Muscle of arm (tissue), 12 donors: ENCODE data around the gene XRCC4. TPM values are rescaled to one million over a fixed set of nuclear protein-coding genes. Genes with fewer than 3 reads are reported as not detected.
A peak's percentile ranks its signal among the peaks of the same experiment; 100 is the strongest.
"Not testable (repeated sequence)": the region's sequence is repeated elsewhere in the genome, so short reads cannot be mapped to it uniquely, and the experiment has no call there.

ENCODE experiments used
- DNase-seq: peaks from one replicate; pipeline ENCODE4 v3.0.0-alpha.2; 2013
- polyA plus RNA-seq, 12 donors: library from polyadenylated mRNA; unstranded; fragments of 120-200 nt; gene quantifications; one replicate each; pipeline ENCODE4 v1.2.1, GENCODE V29; 2013; ENCODE audit not compliant: insufficient read length in 12 of 12

The XRCC4 gene
- polyA plus RNA-seq, 12 donors: 5.0 to 9.3 (median 6.8) TPM; not detected in 2

- DNase-seq: no peak
Measured at GRCh38 chr5:83173826-83174225, 96.5 kb downstream of the XRCC4 start.

DNA sequence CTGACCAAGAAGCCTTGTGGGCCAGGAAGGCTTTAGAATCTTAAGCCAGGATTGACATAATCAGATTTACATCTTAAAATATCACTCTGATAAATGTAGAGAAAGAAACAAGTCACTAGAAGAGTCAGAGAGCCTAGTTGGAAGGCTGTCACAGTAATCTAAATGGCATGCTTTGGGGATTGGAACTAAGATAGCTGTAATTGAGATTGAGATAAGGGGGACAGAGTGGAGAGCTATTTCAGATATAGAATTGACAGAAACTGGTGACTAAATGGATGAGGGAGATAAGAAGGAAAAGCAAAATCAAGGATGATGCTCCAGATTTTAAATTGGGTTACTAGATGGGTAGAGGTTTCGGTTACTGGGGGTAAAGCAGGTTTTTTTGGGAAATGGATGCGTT, 100.5 kb downstream of the XRCC4 start:
- no peak for DNase-seq

DNA sequence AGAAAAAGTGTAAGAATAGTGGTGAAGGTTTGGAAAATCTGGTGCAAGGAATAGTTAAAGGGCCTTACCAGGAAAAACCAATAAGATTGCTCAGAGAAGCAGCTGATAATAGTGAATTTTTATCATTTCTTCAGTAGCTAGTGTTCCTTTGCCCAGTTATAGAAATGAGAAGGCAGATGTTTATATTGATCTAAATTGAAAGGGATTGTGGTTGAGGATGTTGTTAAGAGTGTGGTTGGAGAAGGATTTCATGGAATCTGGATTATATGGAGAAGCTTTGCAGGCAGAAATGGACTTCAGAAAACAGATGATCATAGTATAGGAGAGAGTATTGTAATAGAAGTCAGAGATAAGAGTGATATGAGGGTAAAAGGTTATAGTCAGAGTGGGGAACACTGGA, 102.6 kb downstream of the XRCC4 start:
- no peak for DNase-seq

- DNase-seq: no peak
Measured at GRCh38 chr5:83184534-83184933, 107.2 kb downstream of the XRCC4 start.

- DNase-seq: no peak
Measured at GRCh38 chr5:83192947-83193346, 115.6 kb downstream of the XRCC4 start.

- no peak for DNase-seq
Measured at GRCh38 chr5:83197326-83197967, 120.1 kb downstream of the XRCC4 start.

GRCh38 chr5:83199126-83199525, 121.8 kb downstream of the XRCC4 start:
- DNase-seq: no peak

GRCh38 chr5:83204651-83205050, 127.3 kb downstream of the XRCC4 start:
- DNase-seq: no peak

DNA sequence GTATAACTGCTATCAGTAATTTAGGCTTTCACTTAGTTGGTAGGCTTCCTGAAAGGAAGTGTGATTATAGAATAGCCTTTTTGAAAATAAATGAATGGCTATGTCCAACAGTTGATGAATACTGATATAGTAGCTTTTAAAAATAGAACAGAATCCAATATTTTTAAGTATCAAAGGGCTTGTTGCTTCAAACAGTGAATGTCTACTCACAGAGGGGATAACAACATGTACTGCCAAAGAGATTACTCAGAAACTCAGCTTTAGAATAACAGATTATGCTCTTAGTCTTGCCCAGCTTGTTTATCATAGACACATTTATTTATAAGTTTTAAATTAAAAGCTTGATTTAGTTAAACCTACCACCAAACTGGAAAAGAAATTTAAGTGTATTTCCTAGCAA, 132.6 kb downstream of the XRCC4 start:
- DNase-seq: no peak

DNA sequence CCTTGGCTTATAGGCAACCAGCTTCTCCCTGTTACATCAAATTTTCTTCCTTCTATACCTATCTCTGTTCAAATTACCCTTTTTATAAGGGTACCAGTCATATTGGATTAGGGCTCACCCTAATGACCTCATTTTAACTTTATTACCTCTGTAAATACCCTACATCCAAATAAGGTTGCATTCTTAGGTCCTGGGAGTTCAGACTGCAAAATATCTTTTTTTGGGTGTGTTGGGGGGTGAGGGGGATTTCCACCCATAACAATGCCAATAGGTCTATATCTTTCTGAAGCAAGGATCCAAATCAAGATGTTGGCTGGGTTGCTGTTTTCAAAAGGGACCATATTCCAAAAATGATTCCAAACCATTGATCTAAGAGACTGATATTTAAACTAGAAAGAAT, 141.7 kb downstream of the XRCC4 start:
- DNase-seq: no peak

- no peak for DNase-seq
Measured at GRCh38 chr5:83219495-83219894, 142.1 kb downstream of the XRCC4 start.

GRCh38 chr5:83220331-83220730, 143.0 kb downstream of the XRCC4 start:
- DNase-seq: no peak

DNA sequence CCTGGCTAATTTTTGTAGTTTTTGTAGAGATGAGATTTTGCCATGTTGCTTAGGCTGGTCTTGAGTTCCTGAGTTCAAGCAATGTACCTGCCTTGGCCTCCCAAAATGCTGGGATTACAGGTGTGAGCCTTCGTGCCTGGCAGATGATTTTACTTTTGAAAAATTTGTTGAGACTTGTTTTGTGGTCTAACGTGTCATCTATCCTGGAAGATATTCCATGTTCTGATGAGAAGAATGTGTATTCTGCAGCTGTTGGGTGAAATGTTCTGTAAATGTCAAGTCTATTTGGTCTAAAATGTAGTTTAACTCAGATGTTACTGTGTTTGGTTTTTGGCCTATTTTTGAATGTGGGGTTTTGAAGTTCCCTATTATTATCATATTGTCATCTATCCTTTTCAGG, 145.6 kb downstream of the XRCC4 start:
- no peak for DNase-seq

DNA sequence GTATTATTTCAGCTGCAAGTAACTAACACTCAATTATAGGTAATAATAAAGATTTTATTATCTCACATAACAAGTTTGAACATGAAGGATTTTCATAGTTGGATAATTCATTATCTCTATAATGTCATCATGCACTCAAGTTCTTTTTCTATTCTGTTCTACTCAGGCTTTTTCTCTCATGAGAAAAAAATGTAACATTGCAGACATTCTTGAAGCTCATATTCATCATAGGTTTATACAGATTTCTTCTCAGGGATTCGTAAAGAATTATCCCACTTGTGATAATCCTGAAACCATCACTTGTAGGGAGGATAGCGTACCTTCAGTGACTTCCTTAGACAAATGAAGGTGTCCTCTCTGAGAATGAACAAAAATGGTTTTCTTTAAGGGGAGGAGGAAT, 150.3 kb downstream of the XRCC4 start:
- no peak for DNase-seq

DNA sequence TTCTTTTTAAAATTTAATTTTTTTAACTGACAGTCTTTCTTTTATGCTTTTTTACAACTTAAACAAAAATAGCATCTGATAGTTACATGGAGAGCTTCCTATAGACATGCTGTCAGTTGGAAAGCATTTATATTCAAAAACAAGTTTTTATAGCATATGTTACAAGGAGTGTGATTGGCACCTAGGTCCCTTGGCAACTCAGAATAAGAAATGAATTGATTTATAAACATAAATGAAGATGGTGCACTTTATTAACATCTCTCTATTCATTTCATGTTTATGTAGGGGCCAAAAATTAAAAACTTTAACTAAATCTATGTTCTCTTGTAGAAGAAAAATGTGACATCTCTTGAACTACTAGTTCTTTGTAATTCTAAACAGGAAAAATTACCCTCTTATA, 153.2 kb downstream of the XRCC4 start:
- DNase-seq: no peak

- peak; percentile 4 for DNase-seq
Measured at GRCh38 chr5:83244516-83244915, 167.2 kb downstream of the XRCC4 start.

- DNase-seq: no peak
Measured at GRCh38 chr5:83245037-83245436, 167.7 kb downstream of the XRCC4 start.

DNA sequence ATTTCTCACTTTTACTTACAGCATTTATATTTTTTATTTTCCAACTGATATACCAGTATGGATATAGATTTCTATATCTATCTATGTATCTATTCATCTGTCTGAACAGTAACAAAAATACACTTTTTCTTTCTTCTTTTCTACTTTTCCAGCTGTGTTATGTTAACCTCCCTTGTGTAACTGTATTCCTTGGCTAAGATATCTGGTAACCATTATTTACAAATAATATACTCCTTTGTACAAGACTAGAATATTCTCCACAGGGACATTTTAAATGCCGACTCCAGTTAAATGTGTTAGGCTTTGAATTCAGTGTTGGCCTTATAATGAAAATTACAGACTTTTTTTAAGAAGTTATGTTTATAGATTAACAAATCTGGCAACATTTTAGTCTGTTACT, 168.7 kb downstream of the XRCC4 start:
- DNase-seq: peak; percentile 19

- DNase-seq: no peak
Measured at GRCh38 chr5:83249156-83249555, 171.8 kb downstream of the XRCC4 start.

DNA sequence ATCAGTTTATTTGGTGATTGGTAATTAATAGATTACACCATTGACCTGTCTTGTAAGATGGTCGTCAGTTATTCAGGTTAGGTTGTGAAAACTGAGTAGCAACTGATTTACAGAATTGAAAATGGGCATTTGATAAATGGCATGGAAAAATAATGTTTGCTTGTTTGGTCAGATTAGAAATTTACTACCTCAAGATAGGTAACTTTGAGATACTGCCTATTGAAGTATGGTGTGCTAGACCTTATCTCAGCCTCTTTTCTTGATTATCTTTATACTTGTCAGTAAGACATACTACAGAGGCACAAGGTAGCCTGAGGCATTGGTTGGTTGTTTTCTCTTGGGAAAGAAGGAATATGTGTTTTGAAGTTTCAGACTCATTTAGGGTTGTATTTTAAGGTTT, 174.5 kb downstream of the XRCC4 start:
- no peak for DNase-seq

GRCh38 chr5:83253720-83254119, 176.4 kb downstream of the XRCC4 start:
- DNase-seq: no peak

- DNase-seq: no peak
Measured at GRCh38 chr5:83255268-83255667, 177.9 kb downstream of the XRCC4 start.

DNA sequence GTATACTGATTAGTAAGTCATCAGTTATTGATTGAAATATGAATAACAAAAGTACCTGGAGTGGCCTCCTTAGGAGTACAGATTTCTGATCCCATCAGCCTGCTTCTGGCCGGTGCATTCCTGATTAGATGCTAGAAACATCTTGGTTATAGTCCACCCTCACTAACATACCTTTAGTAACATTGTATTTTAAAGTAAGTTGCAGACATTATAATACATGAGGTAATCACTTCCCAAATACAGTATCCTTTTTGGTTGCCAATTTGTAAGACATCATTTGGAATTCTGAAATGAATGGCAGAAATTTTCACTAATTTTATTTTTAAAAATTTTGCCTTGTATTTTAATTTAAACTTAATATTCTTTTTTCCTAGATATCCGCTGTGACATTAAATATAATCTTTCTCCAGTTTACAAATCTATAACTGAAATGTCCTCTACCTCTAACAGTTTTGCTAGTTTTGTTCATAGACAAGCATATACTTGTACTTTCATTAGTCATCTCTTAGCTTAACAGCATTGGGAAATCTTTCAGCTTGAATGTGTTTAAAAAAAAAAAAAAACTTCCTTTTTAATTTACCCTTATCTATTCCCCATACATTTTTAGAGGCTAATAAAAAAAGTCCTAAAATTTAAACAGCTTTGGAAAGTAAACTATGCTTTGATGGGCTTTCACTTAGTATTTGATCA, 178.9 kb downstream of the XRCC4 start:
- DNase-seq: no peak

GRCh38 chr5:83257684-83258083, 180.3 kb downstream of the XRCC4 start:
- DNase-seq: not testable (repeated sequence)
